ENCODE measurements around the gene FOXP4. TPM values are rescaled to one million over a fixed set of nuclear protein-coding genes. Genes with fewer than 3 reads are reported as not detected.

FOXP4 gene
- polyA plus RNA-seq, 1 experiment, result 1.9 TPM

- H3K27ac ChIP-seq (ENCODE audit: low read depth, low read length), result no peak overlapping the region
- peaks cover 4% of the 10 kb centered on the region; the same call in 1 of the 2 replicates for H3K9me3 ChIP-seq (ENCODE audit: control insufficient read depth, insufficient read depth, low read length)
- no peak for TF ChIP-seq CTCF (IDR thresholded peaks at IDR 0.05; ENCODE audit: low read depth, low read length)
- H3K4me3 ChIP-seq (ENCODE audit: low read depth, low read length), result no peak overlapping the region
- POLR2A ChIA-PET, result no interaction called here
- CTCF ChIA-PET, result interaction anchor here (1.1 kb wide), 1 partner anchor 128 kb away, joined by 3 read pairs; no protein-coding TSS in a partner anchor
- no peak for DNase-seq (ENCODE audit: low read depth, low spot score)
- H3K27me3 ChIP-seq (ENCODE audit: control insufficient read depth, insufficient read depth, low read length), result peaks cover 4% of the 10 kb centered on the region
Measured at GRCh38 chr6:41552723-41553122, 6.5 kb downstream of the FOXP4 start.

- TF ChIP-seq CTCF (IDR thresholded peaks at IDR 0.05; ENCODE audit: low read depth, low read length), result no peak
- DNase-seq (ENCODE audit: low read depth, low spot score), result no peak
- POLR2A ChIA-PET, result no interaction called here
- Histone ChIP-seq H3K27ac (ENCODE audit: low read depth, low read length) (no peak overlapping the region), H3K4me3 (ENCODE audit: low read depth, low read length) (no peak overlapping the region), H3K9me3 (ENCODE audit: control insufficient read depth, insufficient read depth, low read length) (no peaks in the 10 kb centered on the region), H3K27me3 (ENCODE audit: control insufficient read depth, insufficient read depth, low read length) (peaks cover 3% of the 10 kb centered on the region)
- CTCF ChIA-PET, result no interaction called here
Measured at GRCh38 chr6:41553405-41553999, 7.3 kb downstream of the FOXP4 start.

- no peak for DNase-seq (ENCODE audit: low read depth, low spot score)
- no peak for TF ChIP-seq CTCF (IDR thresholded peaks at IDR 0.05; ENCODE audit: low read depth, low read length)
- POLR2A ChIA-PET, result no interaction called here
- CTCF ChIA-PET, result no interaction called here
- Histone ChIP-seq H3K9me3 (ENCODE audit: control insufficient read depth, insufficient read depth, low read length) (peaks cover 2% of the 10 kb centered on the region; the same call in 1 of the 2 replicates), H3K27me3 (ENCODE audit: control insufficient read depth, insufficient read depth, low read length) (no peaks in the 10 kb centered on the region), H3K27ac (ENCODE audit: low read depth, low read length) (no peak overlapping the region), H3K4me3 (ENCODE audit: low read depth, low read length) (no peak overlapping the region)
Measured at GRCh38 chr6:41555326-41556300, 9.4 kb downstream of the FOXP4 start.

GRCh38 chr6:41557335-41557734, 11.2 kb downstream of the FOXP4 start:
- no peaks in the 10 kb centered on the region for H3K27me3 ChIP-seq (ENCODE audit: control insufficient read depth, insufficient read depth, low read length)
- H3K9me3 ChIP-seq (ENCODE audit: control insufficient read depth, insufficient read depth, low read length), result peaks cover 2% of the 10 kb centered on the region; the same call in 1 of the 2 replicates
- POLR2A ChIA-PET, result interaction anchor here (0.6 kb wide), 1 partner anchor 299 kb away, joined by 3 read pairs; no protein-coding TSS in a partner anchor
- DNase-seq (ENCODE audit: low read depth, low spot score), result no peak
- H3K27ac ChIP-seq (ENCODE audit: low read depth, low read length), result no peak overlapping the region
- CTCF ChIA-PET, result interaction anchor here (1.2 kb wide), 1 partner anchor 45 kb away, joined by 4 read pairs; no protein-coding TSS in a partner anchor
- H3K4me3 ChIP-seq (ENCODE audit: low read depth, low read length), result no peak overlapping the region
- no peak for TF ChIP-seq CTCF (IDR thresholded peaks at IDR 0.05; ENCODE audit: low read depth, low read length)
